GM21786 (cell line): ENCODE data around the gene PSMD5.

Source experiments
- ATAC-seq: cut with Tn5 transposase; IDR thresholded peaks from one replicate; pipeline ENCODE4 v1.9.1; 2021; ENCODE audit not compliant: unreplicated experiment

PSMD5 gene

DNA sequence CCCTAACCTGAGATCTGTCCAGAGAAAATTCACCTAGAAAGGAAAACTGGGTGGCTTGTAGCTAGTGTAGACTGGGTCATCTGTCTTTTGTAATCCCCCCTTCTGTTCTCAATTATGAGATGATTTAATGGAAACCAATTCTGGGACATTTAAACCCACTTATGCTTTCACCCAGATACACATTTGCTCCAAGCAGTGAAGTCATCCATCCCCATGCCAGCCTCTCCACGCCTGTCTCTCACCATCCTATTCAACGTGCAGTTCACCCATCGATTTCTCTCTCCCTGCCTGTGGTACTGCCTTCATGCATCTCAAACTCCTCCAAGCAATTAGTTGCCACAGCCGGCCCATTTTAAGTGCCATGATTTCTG lies 32.5 kb upstream of the PSMD5 start:
- no peak for ATAC-seq

DNA sequence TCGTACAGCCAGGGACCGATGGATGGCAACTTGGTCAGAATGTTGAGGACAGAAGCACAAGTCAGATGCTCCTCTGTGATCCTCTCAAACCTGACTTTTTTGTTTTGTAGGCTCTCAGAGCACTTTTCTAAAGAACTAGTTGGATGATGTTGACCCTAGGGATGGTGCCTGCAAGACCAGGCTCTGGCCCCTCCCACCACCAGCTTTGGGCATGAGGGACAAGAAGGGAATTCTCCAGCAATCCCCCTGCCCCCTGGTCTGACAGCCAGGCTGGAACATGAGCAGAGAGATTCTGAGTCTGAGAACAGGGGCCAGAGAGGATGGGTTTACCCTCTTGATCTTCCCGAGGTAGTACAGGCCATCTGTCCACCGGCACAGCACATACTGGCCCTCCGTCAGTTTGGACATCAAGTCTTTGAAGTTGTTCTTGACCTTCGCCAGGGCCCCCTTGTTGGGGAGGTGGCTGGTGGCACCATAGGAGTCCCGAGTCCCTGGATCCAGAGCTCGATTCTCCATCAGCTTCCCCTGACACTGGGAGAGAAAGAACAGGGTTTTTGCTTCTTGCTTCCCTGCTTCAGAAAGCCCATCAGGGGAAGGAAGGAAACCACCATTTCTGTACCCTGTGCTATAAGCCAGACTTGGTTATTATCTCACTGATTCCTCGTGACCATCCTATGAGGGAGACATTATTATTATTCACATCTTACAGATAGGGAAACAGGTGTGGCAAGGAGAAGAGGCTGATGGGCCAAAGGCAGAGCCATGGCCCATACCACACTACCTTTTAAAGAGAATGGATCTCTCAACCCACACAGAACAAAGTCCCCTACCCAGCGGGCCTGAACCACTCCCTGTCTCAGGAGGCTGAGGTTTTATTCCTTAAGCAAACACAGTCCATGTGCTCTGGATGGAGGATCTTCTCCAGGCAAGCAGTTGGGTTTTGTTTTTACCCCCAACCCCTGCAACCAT lies 31.8 kb upstream of the PSMD5 start:
- no peak for ATAC-seq

DNA sequence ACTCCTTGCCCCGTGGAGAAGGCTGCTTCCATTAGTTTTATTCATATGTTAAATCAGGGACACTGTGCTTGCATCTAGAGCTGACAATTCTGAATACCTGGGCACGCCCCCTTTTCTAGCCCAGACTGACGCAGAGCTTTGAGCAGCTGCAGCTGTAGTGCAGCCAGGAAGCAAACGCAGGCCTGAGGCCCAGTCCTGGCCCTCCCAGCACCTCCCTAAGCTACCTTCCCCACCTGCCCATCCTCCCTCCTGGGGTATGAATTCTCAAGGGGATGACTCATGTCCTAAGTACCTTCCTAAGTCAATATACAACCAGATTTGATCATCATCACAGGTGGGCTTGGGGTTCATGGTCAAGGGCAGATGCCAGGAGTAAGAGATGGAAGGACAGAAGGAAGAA lies 30.8 kb upstream of the PSMD5 start:
- no peak for ATAC-seq

DNA sequence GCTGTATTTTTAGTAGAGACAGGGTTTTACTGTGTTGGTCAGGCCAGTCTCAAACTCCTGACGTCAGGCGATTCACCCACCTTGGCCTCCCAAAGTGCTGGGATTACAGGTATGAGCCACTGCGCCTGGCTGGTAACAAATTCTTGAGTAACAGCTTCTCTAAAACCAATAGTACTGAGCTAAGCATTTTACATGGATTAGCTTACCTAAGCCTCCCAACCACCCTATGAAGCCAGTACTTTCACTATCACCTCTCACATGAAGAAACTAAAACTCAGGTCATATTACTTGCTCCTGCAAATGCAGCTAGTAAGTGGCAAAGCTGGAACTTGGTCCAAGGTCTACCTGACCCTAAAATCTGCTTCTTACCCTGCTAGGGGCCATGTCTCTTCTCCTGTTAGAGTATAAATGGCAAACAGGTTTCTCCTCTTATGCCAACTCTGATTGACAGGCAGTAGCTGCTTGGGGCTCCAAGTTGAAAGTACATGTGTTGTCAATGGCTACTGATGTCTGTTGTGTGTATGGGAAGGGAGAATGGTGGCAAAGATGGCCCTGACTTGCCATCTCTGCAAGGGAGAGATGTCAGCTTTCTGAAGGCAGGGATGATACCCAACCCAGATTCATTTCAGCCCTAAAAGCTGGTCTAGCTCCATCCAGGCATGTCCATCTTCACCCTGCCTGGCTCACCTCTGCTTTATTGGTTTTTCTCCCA lies 30.2 kb upstream of the PSMD5 start:
- ATAC-seq, result no peak

DNA sequence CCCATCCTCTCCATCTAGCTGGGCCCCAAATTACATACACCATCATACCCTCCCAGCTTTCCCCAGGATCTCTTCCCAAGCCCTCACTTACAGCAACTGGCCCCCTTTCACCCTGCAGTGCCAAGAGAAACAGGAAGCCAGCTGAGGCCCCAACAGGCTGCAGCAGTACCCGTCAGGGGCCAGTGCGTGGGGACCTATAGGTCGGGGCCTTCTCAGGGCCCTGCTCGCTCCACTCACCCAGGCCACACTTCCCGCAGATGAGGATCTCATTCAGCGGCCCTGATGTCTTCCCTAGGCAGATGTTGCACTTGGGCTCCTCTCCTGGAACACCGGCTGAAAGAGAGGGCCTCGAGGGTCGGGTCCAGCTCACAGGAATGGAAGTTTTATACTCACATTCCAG lies 27.5 kb upstream of the PSMD5 start:
- ATAC-seq, result no peak

DNA sequence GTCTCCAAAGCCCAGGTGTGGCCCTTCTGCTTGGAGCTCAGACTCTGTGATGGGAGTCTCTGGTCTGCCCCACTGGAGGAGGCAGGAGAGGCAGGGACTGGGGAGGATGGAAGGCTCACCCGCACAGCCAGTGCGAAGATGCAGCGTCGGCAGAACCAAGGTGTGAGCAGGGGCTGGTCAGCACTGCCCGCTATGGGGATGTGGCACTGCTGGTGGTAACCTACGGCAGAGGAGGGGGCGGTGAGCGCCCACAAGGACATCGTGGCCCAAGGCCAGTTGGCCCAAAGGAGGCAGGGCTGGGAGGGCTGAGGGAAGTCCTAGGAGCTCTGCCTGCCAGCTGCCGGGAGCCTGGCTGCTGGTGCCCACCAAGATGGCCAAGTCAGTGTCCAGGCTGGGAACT lies 27.0 kb upstream of the PSMD5 start:
- ATAC-seq, result no peak

DNA sequence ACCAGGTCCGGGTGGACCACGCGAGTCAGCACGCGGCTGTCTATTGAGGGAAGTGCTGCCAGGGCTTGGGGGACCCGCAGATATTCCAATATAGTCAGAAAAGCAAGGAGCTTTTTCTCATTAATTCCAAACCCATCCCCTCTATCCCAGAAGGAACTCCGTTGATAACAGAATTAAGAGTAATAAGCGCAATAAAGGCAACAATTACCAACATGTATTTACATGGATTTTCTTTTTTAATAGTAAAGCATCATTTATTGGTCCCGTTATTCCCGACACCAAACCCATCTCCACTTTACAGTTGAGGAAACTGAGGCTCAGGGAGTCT lies 26.6 kb upstream of the PSMD5 start:
- ATAC-seq, result no peak

DNA sequence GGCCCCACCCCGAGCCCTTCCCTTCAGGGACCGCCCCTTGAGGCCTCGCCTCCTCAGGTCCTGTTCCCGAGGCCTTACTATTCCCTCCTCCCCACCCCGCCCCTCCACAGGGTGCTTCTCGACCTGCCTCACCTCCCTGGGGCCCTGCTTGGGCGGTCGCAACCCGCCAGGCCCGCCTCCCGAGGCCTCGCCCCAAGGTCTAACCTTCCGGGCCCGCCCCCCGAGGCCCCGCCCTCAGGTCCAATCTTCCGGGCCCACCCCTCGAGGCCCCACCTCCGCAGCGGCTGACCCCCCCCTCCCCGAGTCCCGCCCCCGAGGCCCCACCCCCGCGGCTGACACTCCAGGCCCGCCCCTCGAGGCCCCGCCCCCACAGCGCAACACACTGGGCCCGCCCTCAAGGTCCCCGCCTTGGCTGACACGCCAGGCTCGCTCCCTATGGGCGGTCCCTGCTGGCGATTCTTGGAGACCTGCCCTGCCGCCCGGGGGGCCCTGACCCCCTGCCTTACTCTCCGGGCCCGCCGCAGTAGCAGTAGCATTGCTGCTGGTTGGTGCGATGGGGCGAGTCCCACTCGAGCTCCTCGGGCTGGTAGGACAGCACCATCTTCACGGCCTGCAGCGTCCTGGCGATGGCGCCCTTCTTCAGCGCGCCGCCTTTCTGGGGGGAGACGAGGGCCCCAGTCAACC lies 26.1 kb upstream of the PSMD5 start:
- peak; percentile 87 for ATAC-seq

DNA sequence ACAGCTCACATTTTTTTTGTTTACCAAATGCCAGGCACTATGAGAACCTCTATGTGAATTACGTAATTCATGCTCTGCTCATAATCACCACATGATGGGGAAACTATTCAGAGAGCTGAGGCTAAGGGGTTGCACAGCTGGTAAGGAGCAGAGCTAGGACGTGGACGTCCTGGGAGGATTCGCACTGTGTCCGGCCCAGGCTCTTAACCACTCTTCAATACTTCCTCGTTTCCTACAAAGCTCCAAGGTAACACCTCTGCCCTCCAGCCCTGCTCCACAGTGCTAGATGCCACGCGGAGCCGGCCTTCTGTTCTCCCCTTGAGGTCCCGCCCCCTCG lies 25.6 kb upstream of the PSMD5 start:
- ATAC-seq, result no peak

DNA sequence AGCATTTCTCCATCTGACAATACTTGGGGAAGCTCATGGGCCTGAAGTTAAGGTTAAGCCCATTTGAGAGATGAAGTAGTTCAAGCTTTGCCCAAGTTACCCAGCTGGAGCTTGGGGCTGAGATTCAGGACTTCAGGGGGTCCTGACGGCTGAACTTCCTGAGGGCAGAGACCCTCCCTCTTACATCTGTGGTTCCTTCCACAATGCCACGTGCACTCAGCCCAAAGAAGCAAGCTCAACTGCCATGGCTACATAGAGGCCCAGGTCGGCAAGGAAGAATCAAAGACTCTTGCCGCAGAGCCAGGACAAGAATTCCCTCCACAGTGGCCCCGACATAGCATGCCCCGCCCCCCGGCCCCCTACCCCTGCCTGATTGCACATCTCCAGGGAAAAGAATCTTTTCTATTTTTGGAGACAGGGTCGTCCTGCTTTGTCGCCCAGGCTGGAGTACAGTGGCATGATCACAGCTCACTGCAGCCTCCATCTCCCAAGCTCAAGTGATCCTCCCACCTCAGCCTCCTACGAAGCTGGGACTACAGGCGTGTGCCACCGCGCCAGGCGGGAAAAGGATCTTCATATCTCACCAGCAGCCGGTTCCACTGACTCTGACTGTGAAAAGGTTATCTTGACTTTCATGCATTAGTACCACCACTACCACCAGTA lies 25.1 kb upstream of the PSMD5 start:
- no peak for ATAC-seq

DNA sequence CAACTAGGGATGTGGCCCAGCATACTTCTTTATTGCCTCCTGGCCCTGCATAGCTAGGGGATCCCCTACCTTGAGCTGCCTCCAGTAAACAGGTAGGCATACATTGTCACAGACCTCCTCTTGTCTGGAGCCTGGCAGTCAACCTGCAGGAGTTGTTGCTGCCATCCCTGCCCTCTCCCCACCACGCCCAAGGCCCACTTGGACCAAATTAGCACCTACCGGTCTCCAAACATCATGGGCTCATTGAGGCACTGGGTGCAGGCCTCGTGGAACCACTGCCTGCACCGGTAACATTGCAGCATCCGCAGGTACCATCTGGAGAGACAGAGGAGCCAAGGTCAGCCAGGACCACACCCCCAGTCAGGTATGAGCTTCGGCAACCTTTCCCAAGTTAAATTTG lies 23.9 kb upstream of the PSMD5 start:
- ATAC-seq, result no peak

DNA sequence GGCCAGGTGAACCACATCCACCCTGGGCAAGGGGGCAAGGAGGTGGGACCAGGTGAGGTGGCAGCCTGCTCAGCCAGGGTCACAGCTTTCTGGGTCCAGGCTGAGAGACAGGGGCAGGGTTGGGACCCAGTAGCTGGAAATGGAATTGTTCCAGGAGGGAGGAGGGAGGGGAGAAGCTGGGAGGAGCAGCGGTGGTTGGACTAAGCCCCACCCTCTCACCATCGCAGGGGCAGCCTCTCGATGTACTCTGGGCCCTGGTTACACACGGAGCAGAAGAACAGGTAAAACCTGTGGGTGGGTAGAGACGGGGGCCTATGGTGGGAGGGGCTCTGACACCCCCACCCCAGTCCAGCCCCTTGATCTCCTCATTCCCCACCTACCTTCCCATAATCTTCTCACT lies 23.1 kb upstream of the PSMD5 start:
- no peak for ATAC-seq

DNA sequence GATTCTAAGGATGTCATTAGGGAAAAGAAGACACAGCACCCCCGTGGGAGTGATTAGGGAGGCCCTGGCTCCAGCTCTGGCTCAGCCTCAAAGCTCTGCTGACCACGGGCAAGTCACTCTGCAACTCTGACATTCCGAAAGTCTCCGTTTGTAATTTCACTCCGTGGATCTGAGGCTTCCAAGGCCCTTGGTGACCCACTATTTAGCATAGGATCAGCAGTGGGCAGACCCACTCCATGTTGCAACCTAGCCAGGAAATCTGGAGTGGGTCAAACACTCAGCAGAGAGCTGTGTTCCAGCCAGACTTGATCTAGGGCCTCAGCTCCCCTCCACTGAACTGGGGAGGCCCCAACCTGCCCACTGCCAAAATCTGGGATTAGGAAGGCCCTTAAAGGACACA lies 22.5 kb upstream of the PSMD5 start:
- ATAC-seq, result no peak

DNA sequence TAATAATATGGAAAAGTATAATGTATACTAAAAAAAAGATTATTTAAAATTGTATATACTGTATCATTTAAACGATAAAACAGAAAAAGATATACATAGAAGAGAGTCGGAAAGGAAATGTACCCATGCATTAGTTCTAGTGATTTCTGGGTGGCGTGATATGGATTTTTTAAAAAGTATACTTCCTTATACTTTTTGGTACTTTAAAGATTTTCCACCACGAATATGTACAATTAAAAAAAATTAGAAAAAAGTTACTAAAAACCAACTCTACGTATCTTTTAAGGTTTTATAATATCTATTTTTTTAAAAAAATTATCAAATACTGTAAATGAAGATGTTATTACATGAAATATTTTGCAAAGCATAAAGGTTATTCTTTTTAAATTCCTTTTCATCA lies 22.0 kb upstream of the PSMD5 start:
- ATAC-seq, result no peak

DNA sequence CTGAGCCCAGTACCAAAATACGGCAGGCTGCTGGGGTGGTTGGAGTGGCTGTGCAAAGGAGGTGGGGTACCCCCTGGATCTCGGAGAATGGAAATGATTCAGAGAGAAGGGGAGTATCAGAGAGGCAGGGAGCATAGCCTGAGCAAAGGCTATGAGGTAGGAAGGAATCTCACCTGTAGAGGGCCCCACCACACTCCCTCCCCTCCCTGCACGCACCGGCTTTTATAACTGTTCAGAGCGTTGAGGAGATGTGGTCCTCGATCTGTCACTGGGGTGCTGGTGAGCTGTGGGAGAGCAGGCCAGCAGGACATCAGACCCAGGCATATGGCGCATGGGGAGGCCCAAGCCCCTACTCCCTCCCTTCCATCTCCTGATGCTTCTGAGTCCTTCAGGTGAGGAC lies 21.1 kb upstream of the PSMD5 start:
- no peak for ATAC-seq

DNA sequence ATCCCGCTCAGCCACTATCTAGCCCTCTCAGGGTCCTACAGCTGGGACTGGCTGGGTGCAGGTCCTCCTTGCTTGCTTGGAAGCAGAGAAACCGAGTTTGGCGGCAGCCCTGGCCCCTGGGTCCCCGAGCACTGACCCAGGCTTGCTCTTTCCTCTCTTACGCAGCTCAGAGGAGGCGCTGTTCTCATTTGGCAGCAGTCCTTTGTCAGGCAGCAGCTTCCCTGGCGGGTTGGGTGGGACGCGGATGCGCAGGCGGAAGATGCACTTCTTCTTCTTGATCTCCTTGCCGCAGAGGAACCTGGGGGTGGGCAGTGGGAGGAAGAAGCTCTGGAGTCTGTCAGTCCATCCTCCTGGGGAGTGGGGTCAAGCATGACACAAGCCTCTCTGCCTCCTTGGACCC lies 19.7 kb upstream of the PSMD5 start:
- ATAC-seq, result no peak

DNA sequence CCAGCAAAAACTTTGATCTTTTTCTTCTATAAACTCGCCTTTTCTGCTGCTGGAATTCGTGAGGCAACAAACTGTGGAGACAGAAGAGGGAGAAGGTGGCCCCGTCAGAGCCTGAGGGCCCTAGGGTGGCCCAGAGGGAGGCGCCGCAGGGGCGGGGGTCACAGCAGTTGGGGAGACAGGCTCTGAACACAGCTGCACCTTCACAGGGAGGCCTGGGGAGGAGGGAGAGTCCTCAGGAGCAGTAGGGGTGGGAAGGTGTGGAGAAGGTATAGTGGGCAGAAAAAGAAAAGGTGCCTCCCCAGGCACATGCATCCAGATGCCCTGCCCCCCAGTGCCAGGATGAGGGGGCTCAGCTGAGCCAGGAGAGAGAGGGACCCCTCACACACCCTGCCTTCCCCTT lies 19.2 kb upstream of the PSMD5 start:
- ATAC-seq, result no peak

DNA sequence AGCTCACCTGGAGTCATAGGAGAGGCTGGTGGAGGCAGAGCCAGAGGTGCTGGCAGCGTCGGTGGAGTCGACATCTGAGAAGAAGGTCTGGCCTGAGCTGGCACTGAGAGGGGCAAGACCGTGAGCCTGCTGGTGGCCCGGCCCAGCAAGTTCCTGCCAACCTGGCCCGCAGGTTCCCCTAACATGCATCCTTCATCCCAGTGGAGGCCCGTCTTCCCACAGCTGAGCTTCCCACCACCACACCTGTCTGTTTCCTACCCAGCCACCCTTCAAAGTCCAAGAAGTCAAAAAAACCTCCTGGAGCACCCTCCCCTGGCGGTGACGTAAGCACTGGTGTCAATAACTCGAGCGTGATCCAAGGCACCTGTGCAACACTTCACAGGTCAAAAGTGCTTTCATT lies 17.4 kb upstream of the PSMD5 start:
- ATAC-seq, result no peak

DNA sequence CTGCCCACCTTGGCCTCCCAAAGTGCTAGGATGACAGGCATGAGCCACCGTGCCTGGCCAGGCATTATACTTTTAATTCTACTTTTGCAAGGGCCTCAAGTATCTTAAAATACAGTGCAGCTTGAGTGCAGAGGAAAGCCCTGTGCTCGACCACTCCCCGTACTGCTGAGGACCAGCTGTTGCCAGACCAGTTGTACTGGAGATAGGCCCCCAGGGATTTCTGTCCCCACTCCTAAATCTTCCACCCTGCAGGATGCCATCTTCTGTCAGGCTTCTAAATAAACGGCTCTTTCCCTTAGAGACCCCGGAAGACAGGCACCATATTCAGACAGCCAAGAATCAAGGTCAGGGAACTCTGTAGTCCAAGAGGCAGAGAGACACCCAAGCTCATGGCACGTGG lies 16.6 kb upstream of the PSMD5 start:
- no peak for ATAC-seq

DNA sequence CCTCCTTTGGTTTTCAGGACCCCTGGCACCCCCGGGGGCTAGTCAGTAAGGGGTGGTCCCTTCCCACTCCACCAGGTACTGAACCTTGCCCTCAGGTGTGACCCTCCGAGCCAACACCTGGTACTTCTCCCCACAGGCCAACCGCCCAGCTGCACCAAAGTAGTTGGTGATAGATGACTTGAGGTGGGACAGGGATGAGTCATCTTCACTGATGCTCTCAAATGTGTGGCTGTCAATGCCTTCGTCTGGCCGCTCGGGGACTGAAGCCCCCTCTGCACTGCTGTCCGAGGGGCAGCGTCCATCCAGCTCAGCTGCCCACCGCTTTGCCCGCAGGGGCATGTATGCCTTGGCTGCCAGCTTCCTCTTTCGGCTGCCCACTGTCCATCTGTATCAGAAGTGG lies 15.2 kb upstream of the PSMD5 start:
- no peak for ATAC-seq

DNA sequence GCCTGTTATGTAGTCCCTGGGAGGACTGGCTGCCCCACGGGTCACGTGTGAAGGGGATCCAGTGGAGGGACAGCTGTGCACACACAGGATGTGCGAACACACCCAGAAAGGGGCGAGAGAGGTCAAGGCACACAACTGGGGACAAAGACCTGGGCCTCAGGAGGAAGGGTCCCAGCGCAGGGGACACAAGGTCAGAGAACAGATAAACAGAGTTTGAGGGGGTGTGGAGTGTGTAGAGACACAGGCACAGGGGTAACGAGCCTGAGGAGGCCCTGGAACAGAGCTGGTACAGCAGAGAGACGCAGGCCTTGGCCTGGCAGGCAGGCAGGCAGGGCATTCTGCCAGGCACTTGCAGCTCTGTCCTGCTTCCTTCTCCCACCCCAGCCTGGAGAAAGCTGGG lies 14.8 kb upstream of the PSMD5 start:
- ATAC-seq, result no peak

DNA sequence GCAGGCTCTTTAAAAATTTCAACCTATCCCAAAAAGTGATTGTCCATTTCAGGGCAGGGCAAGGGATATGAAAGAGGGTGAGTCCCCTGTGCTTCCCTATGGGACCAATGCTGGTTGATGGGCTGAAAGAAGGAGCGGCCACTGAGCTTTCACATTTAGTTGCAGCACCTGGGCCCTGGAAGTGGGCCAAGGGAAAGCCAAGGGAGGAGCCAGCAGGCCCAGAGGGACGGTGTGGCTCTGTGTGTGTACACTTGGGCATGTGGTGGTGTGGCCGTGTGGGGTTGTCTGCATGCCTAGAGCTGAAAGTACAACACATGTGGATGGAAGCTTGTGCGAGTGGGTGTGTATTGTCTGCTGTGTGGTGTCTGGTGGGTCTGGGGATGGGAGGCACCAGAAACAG lies 14.0 kb upstream of the PSMD5 start:
- no peak for ATAC-seq
